ENCODE results near the gene BCL2L11. TPM values are rescaled to one million over a fixed set of nuclear protein-coding genes. Genes with fewer than 3 reads are reported as not detected.

Gene BCL2L11
- total RNA-seq, 1 donor from 2014 or later = 8.4 TPM

DNA sequence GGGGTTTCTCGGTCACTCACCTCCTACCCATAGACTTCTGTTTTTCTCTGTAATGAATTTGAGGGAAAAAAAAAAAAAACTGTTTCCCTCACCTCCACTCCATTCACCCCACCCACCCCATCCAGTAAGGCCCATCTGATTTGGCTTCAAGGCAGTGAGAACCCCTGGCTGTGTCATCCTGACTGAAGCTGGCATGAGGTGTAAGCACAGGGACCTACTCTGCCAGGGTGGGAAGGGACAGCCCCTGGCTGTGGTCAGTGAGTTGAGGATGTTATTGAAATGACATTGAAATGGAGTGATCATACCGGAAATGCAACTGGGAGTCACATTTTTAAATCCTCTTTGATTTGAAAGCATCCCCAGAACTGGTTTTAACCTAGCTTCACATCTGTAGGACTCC is 19.1 kb upstream of the BCL2L11 start:
- Histone ChIP-seq H3K36me3 (no peaks in the 10 kb centered on the region), H3K27me3 (ENCODE audit: low read depth) (no peaks in the 10 kb centered on the region), H3K4me1 (no peaks in the 10 kb centered on the region), H3K4me3 (no peak overlapping the region), H3K27ac (replicated peaks) (no peak overlapping the region), H3K9me3 (replicated peaks) (no peaks in the 10 kb centered on the region)
- DNase-seq = no peak
- TF ChIP-seq CTCF (IDR thresholded peaks at IDR 0.05; ENCODE audit: borderline replicate concordance) = no peak
- intact Hi-C loops (cut with micrococcal nuclease) = no loop called here

DNA sequence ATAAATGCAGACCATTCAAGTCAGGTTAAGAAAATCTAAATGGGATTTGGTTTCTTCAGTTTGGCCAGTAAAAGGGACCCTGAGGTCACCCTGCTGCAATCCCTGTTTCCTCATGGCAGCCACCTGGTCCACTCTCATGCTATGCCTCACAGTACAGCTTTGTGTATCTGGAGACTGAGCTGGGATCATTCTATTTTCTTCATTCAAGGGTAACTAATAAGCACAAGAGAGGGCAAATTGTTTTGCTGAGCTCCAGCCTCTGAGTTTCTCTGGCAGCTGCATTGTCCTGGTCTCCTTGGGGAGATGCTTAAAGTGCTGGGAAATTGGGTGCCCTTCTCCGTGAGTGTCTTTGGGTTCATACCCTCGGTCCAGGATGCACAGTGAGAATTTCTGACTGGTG is 18.5 kb upstream of the BCL2L11 start:
- no peak overlapping the region for H3K4me3 ChIP-seq
- no peaks in the 10 kb centered on the region for H3K9me3 ChIP-seq (replicated peaks)
- no peaks in the 10 kb centered on the region for H3K36me3 ChIP-seq
- intact Hi-C loops (cut with micrococcal nuclease) = no loop called here
- TF ChIP-seq CTCF (IDR thresholded peaks at IDR 0.05; ENCODE audit: borderline replicate concordance) = no peak
- no peak for DNase-seq
- no peak overlapping the region for H3K27ac ChIP-seq (replicated peaks)
- H3K4me1 ChIP-seq = no peaks in the 10 kb centered on the region
- no peaks in the 10 kb centered on the region for H3K27me3 ChIP-seq (ENCODE audit: low read depth)

DNA sequence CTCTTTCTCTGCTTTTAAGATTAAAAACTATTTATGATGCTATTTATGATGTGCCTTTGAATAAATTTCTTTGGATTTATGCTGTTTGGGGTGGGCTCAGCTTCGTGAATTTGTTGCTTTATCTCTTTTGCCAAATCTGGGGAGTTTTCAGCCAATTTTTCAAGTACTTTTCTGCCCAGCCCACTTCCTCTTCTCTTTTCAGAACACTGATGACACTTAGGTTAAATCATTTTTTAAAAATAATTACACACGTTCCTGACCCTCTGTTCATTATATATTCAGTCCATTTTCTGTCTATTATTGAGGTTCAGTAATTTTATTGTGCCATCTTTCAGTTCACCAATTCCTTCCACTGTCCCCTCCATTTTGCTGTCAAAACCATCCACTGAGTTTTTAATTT is 14.8 kb upstream of the BCL2L11 start:
- intact Hi-C loops (cut with micrococcal nuclease) = no loop called here
- Histone ChIP-seq H3K4me3 (no peak overlapping the region), H3K36me3 (no peaks in the 10 kb centered on the region), H3K9me3 (replicated peaks) (no peaks in the 10 kb centered on the region), H3K27me3 (ENCODE audit: low read depth) (peaks cover 12% of the 10 kb centered on the region), H3K4me1 (no peaks in the 10 kb centered on the region), H3K27ac (replicated peaks) (no peak overlapping the region)
- DNase-seq = no peak
- no peak for TF ChIP-seq CTCF (IDR thresholded peaks at IDR 0.05; ENCODE audit: borderline replicate concordance)

GRCh38 chr2:111106706-111107105 is 14.0 kb upstream of the BCL2L11 start:
- H3K36me3 ChIP-seq = no peaks in the 10 kb centered on the region
- intact Hi-C loops (cut with micrococcal nuclease) = no loop called here
- no peaks in the 10 kb centered on the region for H3K4me1 ChIP-seq
- no peak for TF ChIP-seq CTCF (IDR thresholded peaks at IDR 0.05; ENCODE audit: borderline replicate concordance)
- H3K9me3 ChIP-seq (replicated peaks) = no peaks in the 10 kb centered on the region
- H3K4me3 ChIP-seq = no peak overlapping the region
- H3K27me3 ChIP-seq (ENCODE audit: low read depth) = peaks cover 20% of the 10 kb centered on the region
- H3K27ac ChIP-seq (replicated peaks) = no peak overlapping the region
- no peak for DNase-seq

DNA sequence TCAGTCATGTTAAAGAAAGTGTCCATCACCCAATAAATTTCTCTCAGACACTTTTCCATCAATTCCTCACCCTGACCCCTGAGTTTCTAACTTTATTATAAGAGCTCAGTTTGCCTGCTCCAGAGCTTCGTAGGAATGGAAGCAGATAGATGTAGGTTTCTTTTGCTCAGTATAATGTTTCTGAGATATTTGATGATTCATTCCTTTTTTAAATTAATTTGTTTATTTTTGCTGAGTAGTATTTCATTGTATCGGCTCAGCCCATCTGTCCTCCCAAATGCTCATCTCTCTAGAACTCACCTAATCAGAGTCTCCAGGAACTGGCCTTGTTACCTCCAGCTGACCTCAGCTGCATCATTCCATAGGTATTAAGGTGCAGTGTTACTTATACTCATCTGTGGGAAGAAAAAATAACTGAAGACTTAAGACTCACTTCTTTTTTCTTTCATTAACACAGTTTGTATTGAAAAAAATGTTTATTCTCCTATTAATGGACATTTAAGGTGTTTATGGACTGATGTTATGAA is 11.9 kb upstream of the BCL2L11 start:
- no peak for DNase-seq
- Histone ChIP-seq H3K36me3 (no peaks in the 10 kb centered on the region), H3K27ac (replicated peaks) (no peak overlapping the region), H3K27me3 (ENCODE audit: low read depth) (peaks cover 41% of the 10 kb centered on the region), H3K4me3 (no peak overlapping the region), H3K9me3 (replicated peaks) (no peaks in the 10 kb centered on the region), H3K4me1 (no peaks in the 10 kb centered on the region)
- TF ChIP-seq CTCF (IDR thresholded peaks at IDR 0.05; ENCODE audit: borderline replicate concordance) = no peak
- intact Hi-C loops (cut with micrococcal nuclease) = no loop called here

Measured in left ventricle myocardium inferior (tissue), 1 donor.